Neuron (in vitro differentiated cells): Measurements from ENCODE around the gene BAG2.
A peak's percentile ranks its signal among the peaks of the same experiment; 100 is the strongest.

Source experiments
- H2AFZ ChIP-seq: one replicate; pipeline ENCODE4 v1.6.1; 2013; ENCODE audit warnings: low read depth, mild to moderate bottlenecking, inconsistent platforms, low read length, moderate library complexity
- H3K27me3 ChIP-seq: one replicate; pipeline ENCODE4 v1.6.1; 2013; ENCODE audit warnings: low read length; ENCODE audit not compliant: insufficient read depth
- H3K36me3 ChIP-seq: one replicate; pipeline ENCODE4 v1.6.1; 2013; ENCODE audit warnings: low read length; ENCODE audit not compliant: insufficient read depth
- H3K4me1 ChIP-seq: one replicate; pipeline ENCODE4 v1.6.1; 2013; ENCODE audit warnings: low read length; ENCODE audit not compliant: insufficient read depth
- H3K4me3 ChIP-seq: 2 replicates; pipeline ENCODE4 v1.5.1; 2013; ENCODE audit warnings: mild to moderate bottlenecking, low read length, moderate library complexity
- H3K9me3 ChIP-seq: one replicate; pipeline ENCODE4 v1.6.1; 2013; ENCODE audit warnings: low read length

BAG2 gene

GRCh38 chr6:57216235-57217101 lies 44.3 kb downstream of the BAG2 start:
- Histone ChIP-seq H3K9me3 (no peaks in the 10 kb centered on the region), H3K27me3 (no peaks in the 10 kb centered on the region)

GRCh38 chr6:57217270-57217669 lies 45.1 kb downstream of the BAG2 start:
- H3K36me3 ChIP-seq: no peaks in the 10 kb centered on the region
- H3K9me3 ChIP-seq: no peaks in the 10 kb centered on the region
- no peak overlapping the region for H3K4me3 ChIP-seq
- H3K4me1 ChIP-seq: no peaks in the 10 kb centered on the region
- no peak overlapping the region for H2AFZ ChIP-seq
- H3K27me3 ChIP-seq: no peaks in the 10 kb centered on the region

More at GRCh38 chr6:57216235-57217101, 44.3 kb downstream of the BAG2 start:
- H3K4me1 ChIP-seq: no peaks in the 10 kb centered on the region
- no peak overlapping the region for H3K4me3 ChIP-seq
- no peaks in the 10 kb centered on the region for H3K36me3 ChIP-seq
- no peak overlapping the region for H2AFZ ChIP-seq

GRCh38 chr6:57220083-57220703 lies 48.1 kb downstream of the BAG2 start:
- Histone ChIP-seq H3K36me3 (no peaks in the 10 kb centered on the region), H3K9me3 (no peaks in the 10 kb centered on the region), H3K4me1 (no peaks in the 10 kb centered on the region), H3K4me3 (no peak overlapping the region), H2AFZ (no peak overlapping the region), H3K27me3 (no peaks in the 10 kb centered on the region)

- H3K36me3 ChIP-seq: no peaks in the 10 kb centered on the region
- peaks cover 3% of the 10 kb centered on the region for H3K4me1 ChIP-seq
- no peaks in the 10 kb centered on the region for H3K27me3 ChIP-seq
- H3K4me3 ChIP-seq: peak overlapping the region; percentile 72
- peak overlapping the region; percentile 86 for H2AFZ ChIP-seq
- H3K9me3 ChIP-seq: no peaks in the 10 kb centered on the region
Observed at GRCh38 chr6:57221191-57221935, 49.2 kb downstream of the BAG2 start.

- Histone ChIP-seq H3K9me3 (no peaks in the 10 kb centered on the region), H3K4me3 (peak within 1 kb of the TSS; percentile 72), H3K4me1 (peaks cover 3% of the 10 kb centered on the region), H3K36me3 (no peaks in the 10 kb centered on the region), H3K27me3 (no peaks in the 10 kb centered on the region), H2AFZ (peak within 1 kb of the TSS; percentile 86)
Observed at GRCh38 chr6:57221936-57222742, 50.0 kb downstream of the BAG2 start, which contains the start of gene RAB23. TSS of gene RAB23 (minus strand) at chr6:57222307. CDS start at chr6:57210380, 11,927 bp downstream.

- H3K36me3 ChIP-seq: no peaks in the 10 kb centered on the region
- peaks cover 3% of the 10 kb centered on the region for H3K4me1 ChIP-seq
- no peaks in the 10 kb centered on the region for H3K27me3 ChIP-seq
- H2AFZ ChIP-seq: peak overlapping the region; percentile 86
- peak overlapping the region; percentile 72 for H3K4me3 ChIP-seq
- no peaks in the 10 kb centered on the region for H3K9me3 ChIP-seq
Observed at GRCh38 chr6:57222743-57223077, 50.6 kb downstream of the BAG2 start.

- no peaks in the 10 kb centered on the region for H3K27me3 ChIP-seq
- no peaks in the 10 kb centered on the region for H3K36me3 ChIP-seq
- no peaks in the 10 kb centered on the region for H3K9me3 ChIP-seq
- H3K4me3 ChIP-seq: no peak overlapping the region
- H3K4me1 ChIP-seq: peaks cover 3% of the 10 kb centered on the region
- H2AFZ ChIP-seq: no peak overlapping the region
Observed at GRCh38 chr6:57224769-57225515, 52.8 kb downstream of the BAG2 start.

GRCh38 chr6:57226221-57226620 lies 54.1 kb downstream of the BAG2 start:
- H3K4me3 ChIP-seq: no peak overlapping the region
- H3K36me3 ChIP-seq: no peaks in the 10 kb centered on the region
- H3K4me1 ChIP-seq: peaks cover 3% of the 10 kb centered on the region
- H2AFZ ChIP-seq: peak overlapping the region; percentile 32
- no peaks in the 10 kb centered on the region for H3K27me3 ChIP-seq
- no peaks in the 10 kb centered on the region for H3K9me3 ChIP-seq
